ENCODE data around the gene SSTR3. TPM values are rescaled to one million over a fixed set of nuclear protein-coding genes. Genes with fewer than 3 reads are reported as not detected.

The SSTR3 gene
- total and polyA plus RNA-seq, 9 of the 15 experiments (the other 6 are each of a cell fraction or from before 2014, with no cell fraction given) = 0.03 TPM; not detected in 8

DNA sequence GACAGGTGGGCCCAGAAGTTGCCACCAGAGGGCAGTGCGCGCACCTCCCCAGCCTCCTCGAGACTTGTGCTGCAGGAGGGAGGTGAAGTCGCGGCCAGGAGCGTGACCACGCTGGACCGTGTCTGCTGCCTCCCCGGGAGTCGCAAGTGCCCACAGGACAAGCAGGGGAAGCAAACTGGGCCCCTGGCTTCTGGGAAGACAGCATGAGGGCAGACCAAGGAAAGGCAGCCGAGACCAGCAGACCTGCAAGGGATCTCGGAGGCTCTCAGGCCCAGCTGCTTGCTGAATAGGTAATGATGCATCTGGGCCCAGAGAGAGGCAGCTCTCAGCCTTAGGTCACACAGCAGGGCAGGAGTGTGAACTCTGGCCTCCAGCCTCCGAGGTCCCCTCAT lies 45.6 kb downstream of the SSTR3 start (continued):
- TF ChIP-seq REST (IDR thresholded peaks at IDR 0.05; ENCODE audit: borderline replicate concordance) (peak; percentile 78), REST (CRISPR knock-in tag; IDR thresholded peaks at IDR 0.05; ENCODE audit: low read depth) (no peak), TAF7 (tag; IDR thresholded peaks at IDR 0.05) (no peak), TSHZ1 (CRISPR knock-in tag; IDR thresholded peaks at IDR 0.05) (no peak), LARP7 (IDR thresholded peaks at IDR 0.05) (no peak), ZFP36 (IDR thresholded peaks at IDR 0.05; ENCODE audit: low read depth, low read length, partially characterized antibody) (peak; percentile 74)
- TF ChIP-seq, protein P1, sequence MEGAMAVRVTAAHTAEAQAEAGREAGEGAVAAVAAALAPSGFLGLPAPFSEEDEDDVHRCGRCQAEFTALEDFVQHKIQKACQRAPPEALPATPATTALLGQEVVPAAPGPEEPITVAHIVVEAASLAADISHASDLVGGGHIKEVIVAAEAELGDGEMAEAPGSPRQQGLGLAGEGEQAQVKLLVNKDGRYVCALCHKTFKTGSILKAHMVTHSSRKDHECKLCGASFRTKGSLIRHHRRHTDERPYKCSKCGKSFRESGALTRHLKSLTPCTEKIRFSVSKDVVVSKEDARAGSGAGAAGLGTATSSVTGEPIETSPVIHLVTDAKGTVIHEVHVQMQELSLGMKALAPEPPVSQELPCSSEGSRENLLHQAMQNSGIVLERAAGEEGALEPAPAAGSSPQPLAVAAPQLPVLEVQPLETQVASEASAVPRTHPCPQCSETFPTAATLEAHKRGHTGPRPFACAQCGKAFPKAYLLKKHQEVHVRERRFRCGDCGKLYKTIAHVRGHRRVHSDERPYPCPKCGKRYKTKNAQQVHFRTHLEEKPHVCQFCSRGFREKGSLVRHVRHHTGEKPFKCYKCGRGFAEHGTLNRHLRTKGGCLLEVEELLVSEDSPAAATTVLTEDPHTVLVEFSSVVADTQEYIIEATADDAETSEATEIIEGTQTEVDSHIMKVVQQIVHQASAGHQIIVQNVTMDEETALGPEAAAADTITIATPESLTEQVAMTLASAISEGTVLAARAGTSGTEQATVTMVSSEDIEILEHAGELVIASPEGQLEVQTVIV (CRISPR knock-in tag; IDR thresholded peaks at IDR 0.05; ENCODE audit: borderline replicate concordance) = no peak
- TF ChIP-seq, protein P2, sequence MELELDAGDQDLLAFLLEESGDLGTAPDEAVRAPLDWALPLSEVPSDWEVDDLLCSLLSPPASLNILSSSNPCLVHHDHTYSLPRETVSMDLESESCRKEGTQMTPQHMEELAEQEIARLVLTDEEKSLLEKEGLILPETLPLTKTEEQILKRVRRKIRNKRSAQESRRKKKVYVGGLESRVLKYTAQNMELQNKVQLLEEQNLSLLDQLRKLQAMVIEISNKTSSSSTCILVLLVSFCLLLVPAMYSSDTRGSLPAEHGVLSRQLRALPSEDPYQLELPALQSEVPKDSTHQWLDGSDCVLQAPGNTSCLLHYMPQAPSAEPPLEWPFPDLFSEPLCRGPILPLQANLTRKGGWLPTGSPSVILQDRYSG (tag; conservative IDR thresholded peaks at IDR 0.05; ENCODE audit: low read depth) = no peak
- TF ChIP-seq, protein P3, sequence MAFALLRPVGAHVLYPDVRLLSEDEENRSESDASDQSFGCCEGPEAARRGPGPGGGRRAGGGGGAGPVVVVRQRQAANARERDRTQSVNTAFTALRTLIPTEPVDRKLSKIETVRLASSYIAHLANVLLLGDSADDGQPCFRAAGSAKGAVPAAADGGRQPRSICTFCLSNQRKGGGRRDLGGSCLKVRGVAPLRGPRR (CRISPR knock-in tag; IDR thresholded peaks at IDR 0.05) = no peak
- TF ChIP-seq, protein P4, sequence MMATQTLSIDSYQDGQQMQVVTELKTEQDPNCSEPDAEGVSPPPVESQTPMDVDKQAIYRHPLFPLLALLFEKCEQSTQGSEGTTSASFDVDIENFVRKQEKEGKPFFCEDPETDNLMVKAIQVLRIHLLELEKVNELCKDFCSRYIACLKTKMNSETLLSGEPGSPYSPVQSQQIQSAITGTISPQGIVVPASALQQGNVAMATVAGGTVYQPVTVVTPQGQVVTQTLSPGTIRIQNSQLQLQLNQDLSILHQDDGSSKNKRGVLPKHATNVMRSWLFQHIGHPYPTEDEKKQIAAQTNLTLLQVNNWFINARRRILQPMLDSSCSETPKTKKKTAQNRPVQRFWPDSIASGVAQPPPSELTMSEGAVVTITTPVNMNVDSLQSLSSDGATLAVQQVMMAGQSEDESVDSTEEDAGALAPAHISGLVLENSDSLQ (IDR thresholded peaks at IDR 0.05) = 0 out of 2 replicates have a peak, but pooled peaks have one; percentile 15

Data from K562 (cell line).